IMR-90 (cell line): ENCODE results near the gene CEP78. TPM values are rescaled to one million over a fixed set of nuclear protein-coding genes. Genes with fewer than 3 reads are reported as not detected.

ENCODE experiments used
- ATAC-seq: fragments of 200-7000 bp; cut with Tn5 transposase; 2 replicates; pipeline ENCODE4 v1.9.1; 2020; ENCODE audit warnings: low read depth, mild to moderate bottlenecking, moderate library complexity
- BruUV-seq: library from RNA; stranded (reverse); fragments of 400-500 nt; replicated peaks from 2 replicates; lab custom pipeline; 2021; lab: Mats Ljungman, UMichigan
- CTCF ChIA-PET: fragments of 300-600 bp; formaldehyde crosslinking; extraction: SDS; loops from one replicate; lab custom pipeline; 2021; ENCODE audit warnings: antibody characterized with exemption; lab: Yijun Ruan, JAX
- POLR2A ChIA-PET: fragments of 300-600 bp; sonication (Branson Sonifier 250); formaldehyde crosslinking; loops from one replicate; lab custom pipeline; 2022; ENCODE audit warnings: antibody characterized with exemption; ENCODE audit not compliant: unreplicated experiment; lab: Charles Lee
- DNase-seq: peaks from one replicate; pipeline ENCODE4 v3.0.0; 2013
- H2AFZ ChIP-seq: replicated peaks from 2 replicates; pipeline ENCODE3; 2013; ENCODE audit warnings: low read length, mild to moderate bottlenecking; ENCODE audit not compliant: poor library complexity
- H2AK5ac ChIP-seq: 2 replicates; pipeline ENCODE4 v1.6.1; 2013; ENCODE audit warnings: low read depth, low read length, inconsistent platforms
- H2AK9ac ChIP-seq: replicated peaks from 2 replicates; pipeline ENCODE3; 2013; ENCODE audit warnings: mild to moderate bottlenecking, low read depth, low read length, moderate library complexity; ENCODE audit not compliant: poor library complexity
- H2BK120ac ChIP-seq: 2 replicates; pipeline ENCODE4 v1.6.1; 2013; ENCODE audit warnings: low read depth, low read length, inconsistent platforms
- H2BK15ac ChIP-seq: 3 replicates; pipeline ENCODE4 v1.6.1; 2013; ENCODE audit warnings: low read depth, low read length, inconsistent platforms
- H2BK20ac ChIP-seq: 2 replicates; pipeline ENCODE4 v1.6.1; 2013; ENCODE audit warnings: low read depth, mild to moderate bottlenecking, inconsistent platforms, low read length, moderate library complexity
- H2BK5ac ChIP-seq: 2 replicates; pipeline ENCODE4 v1.6.1; 2013; ENCODE audit warnings: mild to moderate bottlenecking, low read depth, low read length, inconsistent platforms; ENCODE audit not compliant: poor library complexity, severe bottlenecking
- H3K14ac ChIP-seq: replicated peaks from 2 replicates; pipeline ENCODE4 v1.6.1; 2013; ENCODE audit warnings: low read depth, low read length, inconsistent platforms
- H3K18ac ChIP-seq: 2 replicates; pipeline ENCODE4 v1.6.1; 2013; ENCODE audit warnings: low read depth, low read length, control low read depth
- H3K23ac ChIP-seq: 2 replicates; pipeline ENCODE4 v1.6.1; 2013; ENCODE audit warnings: low read depth, low read length, inconsistent platforms
- H3K27ac ChIP-seq: 2 replicates; pipeline ENCODE4 v1.5.1; 2013; ENCODE audit warnings: mild to moderate bottlenecking, control low read depth, low read length; ENCODE audit not compliant: insufficient read depth
- H3K27me3 ChIP-seq: 2 replicates; pipeline ENCODE4 v1.6.1; 2013; ENCODE audit warnings: low read length; ENCODE audit not compliant: control insufficient read depth, insufficient read depth
- H3K36me3 ChIP-seq: 2 replicates; pipeline ENCODE4 v1.6.1; 2013; ENCODE audit warnings: low read length, mixed read lengths; ENCODE audit not compliant: control insufficient read depth, insufficient read depth
- H3K4ac ChIP-seq: 2 replicates; pipeline ENCODE4 v1.6.1; 2013; ENCODE audit warnings: low read depth, low read length, inconsistent platforms
- H3K4me1 ChIP-seq: 2 replicates; pipeline ENCODE4 v1.6.1; 2013; ENCODE audit warnings: low read length, mixed read lengths; ENCODE audit not compliant: control insufficient read depth, insufficient read depth
- H3K4me2 ChIP-seq: 2 replicates; pipeline ENCODE4 v1.6.1; 2013; ENCODE audit warnings: low read depth, mild to moderate bottlenecking, control low read depth, low read length, moderate library complexity
- H3K4me3 ChIP-seq: 2 replicates; pipeline ENCODE4 v1.5.1; 2013; ENCODE audit warnings: low read depth, mild to moderate bottlenecking, control low read depth, low read length, moderate library complexity; ENCODE audit not compliant: insufficient read depth
- H3K56ac ChIP-seq: 2 replicates; pipeline ENCODE4 v1.6.1; 2013; ENCODE audit warnings: low read length, inconsistent platforms; ENCODE audit not compliant: insufficient read depth; ENCODE audit errors: extremely low read depth
- H3K79me1 ChIP-seq, 2 experiments: 2 replicates each; pipeline ENCODE4 v1.6.1; 2013; ENCODE audit warnings: low read length in 2 of 2, inconsistent platforms in 1 of 2, low read depth in 1 of 2
- H3K9ac ChIP-seq: 2 replicates; pipeline ENCODE4 v1.6.1; 2013; ENCODE audit warnings: low read depth, low read length, control low read depth
- H3K9me1 ChIP-seq: 2 replicates; pipeline ENCODE4 v1.6.1; 2013; ENCODE audit warnings: low read length, inconsistent platforms; ENCODE audit not compliant: insufficient read depth
- H3K9me3 ChIP-seq: 2 replicates; pipeline ENCODE4 v1.6.1; 2013; ENCODE audit warnings: low read length; ENCODE audit not compliant: control insufficient read depth, insufficient read depth
- H4K20me1 ChIP-seq: 2 replicates; pipeline ENCODE4 v1.6.1; 2013; ENCODE audit warnings: low read length, inconsistent platforms; ENCODE audit not compliant: insufficient read depth
- H4K5ac ChIP-seq: 2 replicates; pipeline ENCODE4 v1.6.1; 2013; ENCODE audit warnings: mild to moderate bottlenecking, low read depth, low read length, control low read depth
- H4K8ac ChIP-seq, 2 experiments: 2 replicates each; pipeline ENCODE4 v1.6.1; 2013; ENCODE audit warnings: low read depth in 2 of 2, low read length in 2 of 2, control low read depth in 1 of 2, inconsistent platforms in 1 of 2
- H4K91ac ChIP-seq: 2 replicates; pipeline ENCODE4 v1.6.1; 2013; ENCODE audit warnings: low read depth, low read length, inconsistent platforms; ENCODE audit not compliant: insufficient read depth
- BHLHE40 ChIP-seq: fragments of 150-350 bp; IDR thresholded peaks from 2 replicates; pipeline ENCODE4 v1.6.1; 2016; ENCODE audit warnings: mild to moderate bottlenecking, low read depth, low read length
- CEBPB ChIP-seq: IDR thresholded peaks from 2 replicates; pipeline ENCODE4 v1.6.1; 2012; ENCODE audit warnings: low read depth, low read length, improper control_type of control experiment
- CHD1 ChIP-seq: IDR thresholded peaks from 2 replicates; pipeline ENCODE4 v1.6.1; 2012; ENCODE audit warnings: low read depth, low read length, improper control_type of control experiment
- FOS ChIP-seq: fragments of 150-350 bp; IDR thresholded peaks from 2 replicates; pipeline ENCODE4 v1.6.1; 2016; ENCODE audit warnings: low read depth, low read length
- SMC3 ChIP-seq: fragments of 150-350 bp; IDR thresholded peaks from 2 replicates; pipeline ENCODE4 v1.6.1; 2016; ENCODE audit warnings: low read depth, mild to moderate bottlenecking, antibody characterized with exemption, low read length, moderate library complexity
- WGBS, 2 experiments: methylation state at CpG; one replicate each; pipeline versions ENCODE4 v1.1.5 to v1.1.7; 2013; ENCODE audit warnings: missing lambda C conversion rate in 2 of 2; ENCODE audit not compliant: insufficient read length in 1 of 2; ENCODE audit errors: extremely low coverage in 2 of 2; 5-methylcytosine and 5-hydroxymethylcytosine counted together
- dilution Hi-C: fragments of 300-500 bp; cut with HindIII; formaldehyde crosslinking; loops from one replicate; pipeline ENCODE4 v1.14.3; 2018; ENCODE audit warnings: low sequenced_read_pairs; ENCODE audit not compliant: unreplicated experiment
- in situ Hi-C: fragments of 300-500 bp; cut with MboI; formaldehyde crosslinking; loops from 3 replicates; pipeline ENCODE4 v1.14.3; 2019; ENCODE audit warnings: low sequenced_read_pairs, inconsistent platforms, mixed read lengths
- intact Hi-C: fragments of 100-400 bp; cut with micrococcal nuclease; formaldehyde crosslinking; loops from 2 replicates; pipeline ENCODE4 v1.10.0; 2022
- polyA plus RNA-seq, 3 experiments: library from polyadenylated mRNA; depleted of rRNA; stranded (reverse); fragments of >200 nt; gene quantifications; 2 replicates each; pipeline ENCODE4 v1.2.3, GENCODE V29; 2012; ENCODE audit warnings: low replicate concordance in 1 of 3
- total RNA-seq: library from RNA; depleted of rRNA; stranded (reverse); fragments of >200 nt; gene quantifications from 2 replicates; pipeline ENCODE4 v1.2.3, GENCODE V29; 2012
- TF ChIP-seq, protein P1 (sequence below): fragments of 150-350 bp; IDR thresholded peaks from 2 replicates; pipeline ENCODE4 v1.6.1; 2016; ENCODE audit warnings: low read depth, mild to moderate bottlenecking, low read length, moderate library complexity, borderline replicate concordance
- TF ChIP-seq, protein P2 (sequence below): fragments of 150-350 bp; IDR thresholded peaks from 2 replicates; pipeline ENCODE4 v1.6.1; 2017; ENCODE audit warnings: mild to moderate bottlenecking, antibody characterized with exemption, low read length, low read depth

Gene CEP78
- total and polyA plus RNA-seq, 2 of the 4 experiments (the other 2 are of a cell fraction) = 9.2 to 18.3 TPM

DNA sequence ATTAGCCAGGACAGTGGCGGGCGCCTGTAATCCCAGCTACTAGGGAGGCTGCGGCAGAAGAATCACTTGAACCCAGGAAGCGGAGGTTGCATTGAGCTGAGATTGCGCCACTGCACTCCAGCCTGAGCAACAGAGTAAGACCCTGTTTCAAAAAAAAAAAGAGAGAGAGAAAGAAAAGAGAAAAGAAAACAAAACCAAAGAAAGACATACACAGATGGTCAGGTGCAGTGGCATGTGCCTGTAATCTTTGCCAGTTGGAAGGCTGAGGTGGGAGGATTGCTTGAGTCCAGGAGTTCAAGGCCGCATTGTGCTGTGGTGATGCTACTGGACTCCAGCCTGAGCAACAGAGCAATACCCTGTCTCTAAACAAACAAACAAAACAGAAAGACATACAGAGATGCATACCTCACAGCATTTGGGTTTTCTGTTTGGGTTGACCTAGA lies 51.1 kb downstream of the CEP78 start:
- no peaks in the 10 kb centered on the region for H3K79me1 ChIP-seq
- no peak overlapping the region for H3K18ac ChIP-seq
- no peaks in the 10 kb centered on the region for H4K20me1 ChIP-seq
- no peaks in the 10 kb centered on the region for H3K27me3 ChIP-seq
- H3K23ac ChIP-seq = no peak overlapping the region
- DNase-seq = no peak
- H2AFZ ChIP-seq = no peak overlapping the region
- in situ Hi-C loops (no loop called here), intact Hi-C loops (no loop called here), dilution Hi-C loops (no loop called here)
- POLR2A ChIA-PET = no interaction called here
- H2BK15ac ChIP-seq = no peak overlapping the region
- H3K4me1 ChIP-seq = peaks cover under 1% of the 10 kb centered on the region; the same call in 1 of the 2 replicates
- no peak overlapping the region for H3K4ac ChIP-seq
- no peaks in the 10 kb centered on the region for H3K9me1 ChIP-seq
- no peak overlapping the region for H3K27ac ChIP-seq
- no peak for ATAC-seq
- no peak overlapping the region for H2AK5ac ChIP-seq
- H4K5ac ChIP-seq = no peak overlapping the region
- no peak overlapping the region for H2BK5ac ChIP-seq
- TF ChIP-seq, protein P1, sequence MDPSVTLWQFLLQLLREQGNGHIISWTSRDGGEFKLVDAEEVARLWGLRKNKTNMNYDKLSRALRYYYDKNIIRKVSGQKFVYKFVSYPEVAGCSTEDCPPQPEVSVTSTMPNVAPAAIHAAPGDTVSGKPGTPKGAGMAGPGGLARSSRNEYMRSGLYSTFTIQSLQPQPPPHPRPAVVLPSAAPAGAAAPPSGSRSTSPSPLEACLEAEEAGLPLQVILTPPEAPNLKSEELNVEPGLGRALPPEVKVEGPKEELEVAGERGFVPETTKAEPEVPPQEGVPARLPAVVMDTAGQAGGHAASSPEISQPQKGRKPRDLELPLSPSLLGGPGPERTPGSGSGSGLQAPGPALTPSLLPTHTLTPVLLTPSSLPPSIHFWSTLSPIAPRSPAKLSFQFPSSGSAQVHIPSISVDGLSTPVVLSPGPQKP = no peak
- TF ChIP-seq CHD1 (no peak), SMC3 (no peak), FOS (no peak), CEBPB (no peak), BHLHE40 (no peak)
- TF ChIP-seq, protein P2, sequence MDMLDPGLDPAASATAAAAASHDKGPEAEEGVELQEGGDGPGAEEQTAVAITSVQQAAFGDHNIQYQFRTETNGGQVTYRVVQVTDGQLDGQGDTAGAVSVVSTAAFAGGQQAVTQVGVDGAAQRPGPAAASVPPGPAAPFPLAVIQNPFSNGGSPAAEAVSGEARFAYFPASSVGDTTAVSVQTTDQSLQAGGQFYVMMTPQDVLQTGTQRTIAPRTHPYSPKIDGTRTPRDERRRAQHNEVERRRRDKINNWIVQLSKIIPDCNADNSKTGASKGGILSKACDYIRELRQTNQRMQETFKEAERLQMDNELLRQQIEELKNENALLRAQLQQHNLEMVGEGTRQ = no peak
- WGBS, 2 experiments = no CpG with 5 or more reads among the region's 6 CpGs
- H3K14ac ChIP-seq = no peak overlapping the region
- no peak overlapping the region for H3K9ac ChIP-seq
- H3K9me3 ChIP-seq = no peaks in the 10 kb centered on the region
- no peak overlapping the region for H2BK20ac ChIP-seq
- H3K56ac ChIP-seq = no peak overlapping the region
- H3K4me3 ChIP-seq = no peak overlapping the region
- no TSS peak for BruUV-seq
- no peak overlapping the region for H4K91ac ChIP-seq
- H2BK120ac ChIP-seq = no peak overlapping the region
- no peak overlapping the region for H2AK9ac ChIP-seq
- no peak overlapping the region for H4K8ac ChIP-seq
- no peaks in the 10 kb centered on the region for H3K36me3 ChIP-seq
- no peak overlapping the region for H3K4me2 ChIP-seq
- CTCF ChIA-PET = no interaction called here
